Dedifferentiated amniotic fluid mesenchymal stem cell (primary cell): ENCODE results near the gene NRARP.

Experiments used
- DNase-seq: peaks from one replicate; pipeline ENCODE4 v3.0.0-alpha.2; 2016; ENCODE audit errors: extremely low spot score

The NRARP gene

GRCh38 chr9:137298401-137299202 lies 3.5 kb downstream of the NRARP start:
- DNase-seq = no peak

DNA sequence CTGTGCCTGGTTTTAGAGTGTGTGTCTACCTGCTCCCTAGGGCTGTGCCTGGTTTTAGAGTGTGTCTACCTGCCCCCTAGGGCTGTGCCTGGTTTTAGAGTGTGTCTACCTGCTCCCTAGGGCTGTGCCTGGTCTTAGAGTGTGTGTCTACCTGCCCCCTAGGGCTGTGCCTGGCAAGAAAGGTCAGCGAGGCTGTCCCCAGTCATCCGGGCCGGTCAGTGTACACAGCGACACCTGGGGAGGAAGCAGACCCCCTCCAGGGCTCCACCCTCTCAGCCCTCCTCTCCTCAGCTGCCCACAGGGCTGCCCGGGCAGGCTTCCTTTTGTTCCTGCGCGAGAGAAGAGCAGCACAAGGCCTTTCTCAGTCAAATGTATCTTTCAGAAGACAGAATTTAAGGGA lies 4.1 kb downstream of the NRARP start:
- DNase-seq = no peak

GRCh38 chr9:137296670-137297664 lies 5.1 kb downstream of the NRARP start:
- DNase-seq = no peak

DNA sequence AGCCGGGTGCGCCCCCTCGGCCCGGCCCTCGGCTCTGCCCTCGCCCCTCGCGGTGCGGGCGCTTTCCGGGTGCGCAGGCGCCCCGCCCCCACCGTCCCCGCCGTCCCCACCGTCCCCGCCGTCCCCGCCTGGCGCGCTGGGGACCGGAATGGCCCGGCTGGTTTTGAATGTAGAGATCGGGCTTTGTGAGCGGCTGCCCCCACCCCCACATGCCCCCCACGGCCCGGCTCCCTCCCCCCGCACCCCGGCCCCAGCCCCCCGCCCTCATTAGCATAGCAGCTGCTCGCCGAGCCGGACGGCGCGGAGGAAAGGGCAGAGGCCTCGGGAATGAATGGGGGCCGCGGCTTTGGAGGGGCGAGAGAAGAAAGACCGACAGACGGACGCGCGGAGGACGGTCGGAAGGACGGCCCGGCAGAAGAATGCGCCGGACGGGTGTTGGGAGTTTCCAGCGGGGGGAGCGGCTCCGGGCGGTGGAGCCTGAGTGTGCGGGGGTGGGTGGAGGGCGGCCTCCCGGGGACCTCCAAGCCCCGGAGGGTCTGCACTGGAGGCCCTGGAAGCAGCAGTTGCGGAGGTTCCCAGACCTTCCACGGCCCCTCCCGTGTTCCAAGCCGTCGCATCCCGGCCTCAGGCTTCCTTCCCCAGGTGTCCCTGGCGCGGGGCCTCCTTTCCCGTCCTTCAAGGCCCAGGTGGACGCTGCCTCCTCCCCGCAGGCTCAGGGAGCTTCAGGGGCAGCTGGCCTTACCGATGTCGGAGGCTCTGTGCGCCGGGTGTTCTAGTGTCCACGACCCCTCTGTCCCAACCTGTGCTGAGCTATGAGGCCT lies 6.0 kb downstream of the NRARP start:
- no peak for DNase-seq

GRCh38 chr9:137295238-137295811 lies 6.7 kb downstream of the NRARP start:
- DNase-seq = no peak

GRCh38 chr9:137294681-137295237 lies 7.3 kb downstream of the NRARP start:
- no peak for DNase-seq

DNA sequence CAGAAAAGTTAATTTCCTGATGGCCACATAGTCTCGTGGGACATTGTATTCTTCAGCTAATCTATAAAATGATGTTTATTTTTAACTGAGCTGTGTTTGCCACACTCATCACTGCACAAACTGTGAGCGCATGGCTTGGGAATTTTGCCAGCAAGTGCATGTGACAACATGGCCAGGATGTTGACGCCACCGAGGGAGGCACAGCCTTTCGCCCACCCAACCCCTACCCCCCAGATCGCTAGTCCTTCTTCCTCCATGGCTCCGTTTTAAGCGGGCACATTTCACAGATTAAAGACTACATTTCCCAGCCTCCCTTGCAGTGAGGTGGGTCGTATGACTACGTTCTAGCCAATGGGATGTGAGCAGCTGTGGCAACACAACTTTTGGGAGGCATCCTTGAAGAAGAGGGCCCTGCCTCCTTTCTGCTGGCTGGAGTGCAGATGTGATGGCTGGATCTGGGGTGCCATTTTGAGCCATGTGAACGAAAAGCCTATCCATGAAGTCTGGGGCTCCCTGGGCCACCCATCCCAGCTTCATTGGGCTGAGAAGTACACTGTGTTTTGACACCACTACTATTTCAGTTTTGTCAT lies 7.9 kb downstream of the NRARP start:
- DNase-seq = no peak

DNA sequence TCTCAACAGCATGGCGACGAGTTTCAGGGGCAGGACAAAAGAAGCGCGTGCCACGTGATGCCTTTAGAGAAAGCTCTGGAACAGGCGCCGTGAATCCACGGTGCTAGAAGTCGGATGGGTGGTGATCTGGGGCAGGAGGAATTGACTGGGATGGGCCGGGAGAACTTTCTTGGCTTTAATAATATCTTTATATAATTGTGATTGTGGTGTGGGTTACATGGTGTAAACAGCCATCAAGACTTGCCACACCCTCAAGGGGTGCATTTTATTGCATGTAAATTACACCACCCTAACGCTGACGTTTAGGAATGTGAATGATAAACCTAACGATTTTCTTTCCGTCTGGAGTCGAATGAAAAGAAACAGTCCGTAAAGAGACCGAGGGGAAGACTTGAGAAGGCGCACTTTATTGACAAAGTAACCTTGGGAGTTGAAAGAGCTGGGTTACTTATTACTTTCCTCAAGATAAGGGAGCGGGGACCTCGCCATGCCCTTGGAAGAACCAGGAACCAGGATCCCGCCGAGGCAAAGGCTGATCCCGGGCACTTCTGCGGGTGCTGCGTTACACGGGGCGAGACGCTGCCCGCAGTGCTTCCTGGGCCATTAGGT lies 8.5 kb downstream of the NRARP start:
- no peak for DNase-seq

GRCh38 chr9:137293094-137293481 lies 9.0 kb downstream of the NRARP start:
- no peak for DNase-seq

- DNase-seq = no peak
Observed at GRCh38 chr9:137286975-137287383, 15.1 kb downstream of the NRARP start.

GRCh38 chr9:137281345-137282116 lies 20.5 kb downstream of the NRARP start:
- no peak for DNase-seq

GRCh38 chr9:137280474-137281344 lies 21.4 kb downstream of the NRARP start:
- no peak for DNase-seq

DNA sequence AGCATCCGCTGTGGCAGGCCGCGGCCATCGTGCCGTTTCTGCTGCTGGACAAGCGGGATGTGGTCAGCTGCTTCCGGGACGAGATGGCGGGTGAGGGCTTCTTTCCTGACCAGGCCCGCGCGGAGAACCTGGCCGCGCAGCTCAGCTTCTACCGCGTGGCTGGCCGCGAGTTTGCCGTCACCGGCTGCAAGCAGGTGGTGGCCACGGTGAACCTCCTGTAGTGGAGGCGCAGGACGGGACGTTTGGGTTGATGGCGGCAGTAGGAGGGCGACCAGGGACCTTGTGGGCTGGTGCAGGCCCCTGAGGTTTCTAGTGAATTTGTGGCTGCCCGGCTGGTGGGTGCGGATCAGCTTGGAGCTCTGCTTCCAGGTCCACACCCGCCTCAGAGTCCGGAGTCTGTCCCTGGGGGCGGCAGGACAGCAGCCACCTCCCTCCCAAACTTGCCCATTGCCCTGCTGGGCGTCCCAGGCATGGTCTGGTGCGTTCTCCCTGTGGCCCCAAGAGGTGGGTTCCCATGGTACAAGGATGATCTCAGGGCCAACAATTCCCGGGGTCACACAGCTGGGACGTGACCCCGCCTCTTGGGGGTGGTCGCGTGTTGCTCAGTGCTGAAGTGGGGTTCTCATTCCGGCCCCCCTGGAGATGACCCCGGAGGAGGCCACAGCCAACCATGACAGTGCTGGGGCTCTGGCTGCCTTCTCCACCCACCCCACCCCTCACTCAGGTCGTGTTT lies 22.2 kb downstream of the NRARP start:
- no peak for DNase-seq

GRCh38 chr9:137278721-137279711 lies 23.1 kb downstream of the NRARP start:
- DNase-seq = no peak

DNA sequence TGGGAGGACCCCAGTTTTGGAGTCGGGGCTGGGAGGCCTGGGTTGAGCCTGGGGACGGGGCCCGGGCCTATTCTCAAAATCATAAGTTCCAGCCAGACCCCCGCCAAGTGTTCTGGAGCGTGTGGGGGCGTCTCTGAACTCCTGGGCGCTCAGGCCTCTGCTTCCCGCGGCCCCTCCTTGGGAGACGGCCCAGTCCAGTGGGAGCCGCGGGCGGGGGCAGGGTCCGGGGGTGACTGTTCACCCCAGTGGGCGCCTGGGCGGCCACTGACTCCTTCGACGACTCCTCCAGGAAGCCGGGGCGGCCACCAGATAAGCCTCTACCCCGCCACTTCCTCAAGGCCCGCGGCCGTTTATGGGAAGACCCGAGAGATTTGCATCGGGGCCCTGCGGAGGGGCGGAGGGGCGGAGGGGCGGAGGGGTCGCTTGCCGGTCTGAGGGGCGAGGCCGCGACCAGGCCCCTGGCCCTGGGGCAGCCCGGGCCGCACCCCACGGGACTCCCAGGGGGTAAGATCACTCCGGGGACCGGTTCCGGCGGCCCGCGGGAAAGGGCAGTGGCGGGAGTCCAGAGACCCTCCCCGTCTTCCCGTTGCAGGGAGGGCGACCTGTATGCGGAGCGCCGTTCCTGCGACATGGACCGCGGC lies 23.9 kb downstream of the NRARP start:
- DNase-seq = no peak
